ENCODE measurements around the gene AMER2. TPM values are rescaled to one million over a fixed set of nuclear protein-coding genes. Genes with fewer than 3 reads are reported as not detected.

The AMER2 gene
- total and polyA plus RNA-seq, 3 experiments from 2014 or later, result not detected

DNA sequence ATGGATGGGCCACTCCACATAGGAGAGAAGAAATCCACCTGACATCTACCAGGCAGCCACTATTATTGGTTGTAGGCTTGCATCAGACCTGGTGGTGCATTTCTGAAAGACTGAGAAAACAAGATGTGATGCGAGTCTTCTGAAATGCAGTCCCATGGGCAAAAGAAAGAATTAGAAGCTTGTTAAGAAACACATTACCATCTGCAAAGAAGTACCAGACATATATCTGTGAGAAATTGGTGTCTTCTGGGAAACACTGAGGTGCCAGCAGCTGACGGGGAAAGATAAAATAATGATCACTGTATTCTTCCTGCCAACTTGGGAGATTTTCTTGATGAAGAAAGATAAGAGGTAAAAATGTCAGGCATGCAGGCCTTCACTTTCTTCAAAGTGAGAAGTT, 14.4 kb downstream of the AMER2 start:
- Mint-ChIP-seq H3K4me1 (no peaks in the 10 kb centered on the region), H3K4me3 (no peak overlapping the region)
- POLR2A ChIA-PET, result no interaction called here

DNA sequence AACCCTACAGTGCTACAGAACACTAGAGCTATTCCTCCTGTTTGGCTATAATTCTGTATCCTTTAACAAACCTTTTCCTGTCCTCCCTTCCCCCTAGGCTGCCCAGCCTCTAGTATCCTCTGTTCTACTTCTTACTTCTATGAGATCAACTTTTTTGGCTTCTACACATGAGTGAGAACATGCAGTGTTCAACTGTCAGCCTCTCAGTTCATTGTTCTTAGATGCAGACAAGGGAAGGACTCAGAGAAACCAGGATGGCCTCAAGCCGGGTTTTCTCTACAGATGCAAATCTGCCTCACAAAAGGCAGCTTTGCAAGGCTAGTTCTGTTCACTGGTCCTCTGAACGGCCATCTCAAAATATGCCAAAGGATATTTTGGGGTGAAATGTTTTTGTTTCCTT, 18.4 kb downstream of the AMER2 start:
- no peaks in the 10 kb centered on the region for H3K36me3 ChIP-seq (ENCODE audit: insufficient read depth, low read length)
- no peak overlapping the region for H3K4me3 ChIP-seq (ENCODE audit: low read length)
- Mint-ChIP-seq H3K27ac (peak overlapping the region in 1 of 8 donors; percentile 6), H3K36me3 (no peaks in the 10 kb centered on the region), H3K27me3 (peaks cover 11 to 44% of the 10 kb centered on the region in 2 donors), H3K4me1 (no peaks in the 10 kb centered on the region), H3K9me3 (peaks cover 0 to 2% (median 0%) of the 10 kb centered on the region in 5 donors), H3K4me3 (no peak overlapping the region)
- ChIA-PET CTCF (no interaction called here), POLR2A (no interaction called here)
- H3K27me3 ChIP-seq (ENCODE audit: insufficient read depth, low read length, poor library complexity, severe bottlenecking), result no peaks in the 10 kb centered on the region
- H3K9me3 ChIP-seq (ENCODE audit: low read length), result no peaks in the 10 kb centered on the region
- no peaks in the 10 kb centered on the region for H3K4me1 ChIP-seq (ENCODE audit: insufficient read depth, low read length)
- no peak for DNase-seq
- H3K27ac ChIP-seq (ENCODE audit: low read depth, low read length), result no peak overlapping the region

More for the DNA sequence above, 14.4 kb downstream of the AMER2 start:
- CTCF ChIA-PET, result no interaction called here
- Histone ChIP-seq H3K9me3 (ENCODE audit: low read length) (no peaks in the 10 kb centered on the region), H3K27ac (ENCODE audit: low read depth, low read length) (no peak overlapping the region), H3K27me3 (ENCODE audit: insufficient read depth, low read length, poor library complexity, severe bottlenecking) (no peaks in the 10 kb centered on the region), H3K4me1 (ENCODE audit: insufficient read depth, low read length) (no peaks in the 10 kb centered on the region), H3K4me3 (ENCODE audit: low read length) (no peak overlapping the region), H3K36me3 (ENCODE audit: insufficient read depth, low read length) (no peaks in the 10 kb centered on the region)
- no peaks in the 10 kb centered on the region for H3K36me3 Mint-ChIP-seq
- H3K27me3 Mint-ChIP-seq, result peaks cover 5 to 37% of the 10 kb centered on the region in 2 donors
- no peaks in the 10 kb centered on the region for H3K9me3 Mint-ChIP-seq
- DNase-seq, result no peak
- H3K27ac Mint-ChIP-seq, result no peak overlapping the region

DNA sequence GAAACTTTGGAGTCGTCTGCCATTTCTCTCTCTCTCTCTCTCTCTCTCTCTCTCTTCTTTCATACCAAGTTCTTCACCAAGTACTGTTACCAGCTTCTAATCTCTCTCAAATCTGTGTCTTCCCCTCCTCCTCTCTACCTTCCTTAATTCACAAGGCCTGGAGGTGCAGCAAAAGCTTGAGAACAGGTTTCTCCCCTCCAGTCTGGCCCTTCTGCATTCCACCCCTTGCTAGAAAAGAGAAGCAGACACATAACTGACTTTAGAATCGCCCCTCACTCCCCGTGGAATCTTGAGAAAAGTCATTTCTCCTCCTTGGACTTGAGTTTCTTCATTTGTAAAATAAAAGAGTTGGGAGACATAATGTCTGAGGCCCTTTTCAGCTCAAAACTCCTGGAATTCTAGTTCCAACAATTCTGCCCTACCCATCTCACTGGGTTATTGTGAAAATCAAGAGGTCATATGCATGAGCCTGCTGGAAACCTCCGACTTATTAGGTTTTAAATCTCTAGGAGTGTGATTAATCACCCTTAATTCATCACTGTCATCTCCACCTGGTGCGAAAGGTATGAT, 20.4 kb downstream of the AMER2 start:
- POLR2A ChIA-PET, result no interaction called here
- Histone ChIP-seq H3K9me3 (ENCODE audit: low read length) (no peaks in the 10 kb centered on the region), H3K4me3 (ENCODE audit: low read length) (no peak overlapping the region), H3K36me3 (ENCODE audit: insufficient read depth, low read length) (no peaks in the 10 kb centered on the region), H3K27ac (ENCODE audit: low read depth, low read length) (no peak overlapping the region), H3K4me1 (ENCODE audit: insufficient read depth, low read length) (no peaks in the 10 kb centered on the region), H3K27me3 (ENCODE audit: insufficient read depth, low read length, poor library complexity, severe bottlenecking) (no peaks in the 10 kb centered on the region)
- no peak for DNase-seq
- Mint-ChIP-seq H3K9me3 (peaks cover 0 to 2% (median 0%) of the 10 kb centered on the region in 5 donors), H3K27ac (no peak overlapping the region), H3K36me3 (no peaks in the 10 kb centered on the region), H3K27me3 (peaks cover 14 to 42% of the 10 kb centered on the region in 2 donors), H3K4me1 (no peaks in the 10 kb centered on the region), H3K4me3 (no peak overlapping the region)
- CTCF ChIA-PET, result no interaction called here

DNA sequence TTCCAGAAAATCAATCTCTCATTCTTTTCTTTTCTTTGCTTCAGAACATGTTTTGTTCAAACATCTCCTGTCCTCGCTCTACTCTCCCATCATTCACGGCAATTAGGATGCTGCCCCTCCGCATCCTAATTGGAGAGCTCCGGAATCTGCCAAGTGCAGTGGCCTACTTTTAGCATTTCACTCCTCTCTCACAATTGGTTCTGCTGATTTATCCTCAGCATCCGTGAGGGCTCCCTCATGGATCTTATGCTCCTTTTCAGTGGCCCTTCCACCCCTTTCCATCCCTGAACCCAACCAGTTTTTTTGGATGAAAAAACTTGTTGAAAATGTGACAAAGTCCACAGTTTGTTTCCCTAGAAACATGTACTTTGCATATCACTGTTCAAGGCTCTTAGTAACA, 22.4 kb downstream of the AMER2 start:
- no peak overlapping the region for H3K4me3 Mint-ChIP-seq
- Histone ChIP-seq H3K4me1 (ENCODE audit: insufficient read depth, low read length) (no peaks in the 10 kb centered on the region), H3K9me3 (ENCODE audit: low read length) (no peaks in the 10 kb centered on the region), H3K4me3 (ENCODE audit: low read length) (no peak overlapping the region), H3K27me3 (ENCODE audit: insufficient read depth, low read length, poor library complexity, severe bottlenecking) (no peaks in the 10 kb centered on the region), H3K27ac (ENCODE audit: low read depth, low read length) (no peak overlapping the region), H3K36me3 (ENCODE audit: insufficient read depth, low read length) (no peaks in the 10 kb centered on the region)
- ChIA-PET CTCF (no interaction called here), POLR2A (no interaction called here)
- H3K27me3 Mint-ChIP-seq, result peaks cover 11 to 33% of the 10 kb centered on the region in 2 donors
- peaks cover 0 to 2% (median 0%) of the 10 kb centered on the region in 5 donors for H3K9me3 Mint-ChIP-seq
- no peaks in the 10 kb centered on the region for H3K36me3 Mint-ChIP-seq
- no peaks in the 10 kb centered on the region for H3K4me1 Mint-ChIP-seq
- H3K27ac Mint-ChIP-seq, result no peak overlapping the region
- no peak for DNase-seq

DNA sequence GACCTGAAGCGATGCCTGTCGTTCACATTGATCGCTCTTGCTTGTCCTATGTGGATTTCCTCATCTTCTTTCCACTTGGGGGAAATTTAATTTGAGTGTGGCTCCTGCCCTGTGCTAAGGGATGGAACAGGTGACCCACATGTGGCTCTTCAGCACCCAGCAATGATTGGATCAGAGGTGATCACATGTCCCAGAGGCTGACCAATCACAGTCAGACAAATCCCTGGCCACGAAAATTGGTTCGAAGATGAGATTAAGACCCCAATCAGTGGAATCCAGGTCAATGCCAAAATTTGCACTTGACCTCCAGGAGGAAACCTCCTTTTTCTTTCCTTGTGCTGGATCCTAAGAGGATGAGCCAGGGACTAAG, 23.7 kb downstream of the AMER2 start:
- ChIA-PET POLR2A (no interaction called here), CTCF (no interaction called here)
- no peak overlapping the region for H3K27ac ChIP-seq (ENCODE audit: low read depth, low read length)
- Mint-ChIP-seq H3K27ac (no peak overlapping the region), H3K27me3 (peaks cover 11 to 34% of the 10 kb centered on the region in 2 donors), H3K4me3 (no peak overlapping the region), H3K36me3 (no peaks in the 10 kb centered on the region), H3K4me1 (no peaks in the 10 kb centered on the region), H3K9me3 (peaks cover 0 to 2% (median 0%) of the 10 kb centered on the region in 5 donors)
- H3K4me1 ChIP-seq (ENCODE audit: insufficient read depth, low read length), result no peaks in the 10 kb centered on the region
- no peaks in the 10 kb centered on the region for H3K9me3 ChIP-seq (ENCODE audit: low read length)
- no peak overlapping the region for H3K4me3 ChIP-seq (ENCODE audit: low read length)
- no peaks in the 10 kb centered on the region for H3K27me3 ChIP-seq (ENCODE audit: insufficient read depth, low read length, poor library complexity, severe bottlenecking)
- no peak for DNase-seq
- H3K36me3 ChIP-seq (ENCODE audit: insufficient read depth, low read length), result no peaks in the 10 kb centered on the region

DNA sequence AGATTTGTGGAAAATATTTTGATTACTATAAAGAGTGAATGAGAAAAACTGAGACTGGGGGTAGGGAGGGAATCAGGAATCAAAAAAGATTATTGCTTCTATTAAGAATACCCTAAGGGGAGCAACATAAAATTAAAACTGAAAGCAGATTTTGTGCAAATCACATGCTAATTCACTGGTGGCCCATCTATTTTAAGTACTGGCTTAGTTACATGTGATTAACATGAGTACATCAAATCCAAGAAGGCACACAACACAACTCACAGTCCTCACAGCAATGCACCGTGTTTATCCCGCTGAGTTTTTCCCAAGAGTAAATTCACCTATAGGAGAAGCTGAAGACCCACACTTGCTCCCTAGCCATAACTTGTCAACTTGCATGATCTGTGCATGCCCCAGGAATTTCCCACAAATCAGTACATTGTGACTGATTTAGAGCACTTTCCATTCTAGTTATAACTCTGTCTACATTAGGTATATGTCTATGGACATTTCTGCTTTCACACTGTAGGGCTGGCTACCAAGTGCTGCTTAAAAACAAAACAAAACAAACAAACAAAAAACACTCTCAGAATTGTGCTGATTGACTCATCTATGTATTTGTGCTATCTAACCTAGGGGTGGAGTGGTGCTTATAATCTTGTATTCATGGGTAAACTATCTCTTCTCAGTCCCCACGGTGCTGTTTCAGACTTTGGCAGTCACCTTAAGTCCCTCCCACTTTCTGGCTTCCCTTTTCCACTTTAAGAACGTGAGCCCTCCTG, 24.3 kb downstream of the AMER2 start:
- DNase-seq, result no peak
- Histone ChIP-seq H3K36me3 (ENCODE audit: insufficient read depth, low read length) (no peaks in the 10 kb centered on the region), H3K27ac (ENCODE audit: low read depth, low read length) (no peak overlapping the region), H3K27me3 (ENCODE audit: insufficient read depth, low read length, poor library complexity, severe bottlenecking) (no peaks in the 10 kb centered on the region), H3K9me3 (ENCODE audit: low read length) (no peaks in the 10 kb centered on the region), H3K4me1 (ENCODE audit: insufficient read depth, low read length) (no peaks in the 10 kb centered on the region), H3K4me3 (ENCODE audit: low read length) (no peak overlapping the region)
- ChIA-PET POLR2A (no interaction called here), CTCF (no interaction called here)
- Mint-ChIP-seq H3K36me3 (no peaks in the 10 kb centered on the region), H3K27ac (no peak overlapping the region), H3K4me3 (no peak overlapping the region), H3K9me3 (peaks cover 0 to 2% (median 0%) of the 10 kb centered on the region in 5 donors), H3K27me3 (peaks cover 11 to 30% of the 10 kb centered on the region in 2 donors), H3K4me1 (no peaks in the 10 kb centered on the region)

DNA sequence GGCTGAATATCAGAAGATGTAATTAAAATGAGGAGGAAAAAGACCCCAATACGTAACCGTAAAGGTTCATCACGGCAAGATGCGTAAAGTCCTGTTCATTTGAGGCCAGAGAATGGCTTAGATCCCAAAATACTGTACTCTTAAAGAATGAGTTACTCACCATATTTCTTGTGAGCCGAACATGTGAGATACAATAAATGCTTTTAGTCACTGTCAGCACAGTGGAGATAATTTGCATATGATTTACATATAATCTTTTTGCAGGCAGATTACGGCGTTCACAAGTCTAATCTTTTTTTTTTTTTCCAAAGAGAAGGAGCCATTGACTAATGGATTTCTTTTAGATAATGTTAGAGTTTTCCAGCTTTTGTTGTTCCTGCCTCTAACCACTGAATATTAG, 28.4 kb downstream of the AMER2 start:
- ChIA-PET POLR2A (no interaction called here), CTCF (no interaction called here)
- H3K4me3 Mint-ChIP-seq, result no peak overlapping the region
- Histone ChIP-seq H3K36me3 (ENCODE audit: insufficient read depth, low read length) (no peaks in the 10 kb centered on the region), H3K4me1 (ENCODE audit: insufficient read depth, low read length) (no peaks in the 10 kb centered on the region), H3K9me3 (ENCODE audit: low read length) (no peaks in the 10 kb centered on the region), H3K27me3 (ENCODE audit: insufficient read depth, low read length, poor library complexity, severe bottlenecking) (no peaks in the 10 kb centered on the region), H3K27ac (ENCODE audit: low read depth, low read length) (no peak overlapping the region), H3K4me3 (ENCODE audit: low read length) (no peak overlapping the region)
- H3K4me1 Mint-ChIP-seq, result no peaks in the 10 kb centered on the region
- H3K9me3 Mint-ChIP-seq, result peaks cover 0 to 3% (median 0%) of the 10 kb centered on the region in 5 donors
- no peak for DNase-seq
- H3K27ac Mint-ChIP-seq, result no peak overlapping the region
- H3K27me3 Mint-ChIP-seq, result peaks cover 14 to 29% of the 10 kb centered on the region in 2 donors
- peaks cover 0 to 4% (median 0%) of the 10 kb centered on the region in 3 donors for H3K36me3 Mint-ChIP-seq

DNA sequence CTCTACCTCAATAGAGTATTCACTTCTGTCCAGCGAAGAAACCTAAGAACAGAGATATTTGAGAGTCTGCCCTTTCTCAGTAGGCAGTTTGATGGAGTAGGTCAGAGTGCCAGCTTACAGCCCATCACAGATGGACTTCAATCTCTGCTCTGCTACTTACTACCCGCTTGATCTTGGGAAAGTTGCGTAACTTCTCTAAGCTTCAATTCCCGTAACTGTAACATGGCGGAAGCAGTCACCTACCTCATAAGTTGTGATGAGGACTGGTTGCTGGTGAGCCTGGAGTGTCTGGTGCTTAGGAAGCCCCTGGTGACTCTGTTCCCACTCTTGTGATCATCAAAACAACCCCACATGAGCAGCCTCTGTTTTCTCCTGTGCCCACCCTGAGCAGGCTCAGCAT, 31.0 kb downstream of the AMER2 start:
- peaks cover 11 to 38% of the 10 kb centered on the region in 2 donors for H3K27me3 Mint-ChIP-seq
- H3K36me3 Mint-ChIP-seq, result peaks cover 0 to 4% (median 0%) of the 10 kb centered on the region in 3 donors
- ChIA-PET CTCF (no interaction called here), POLR2A (no interaction called here)
- H3K4me3 ChIP-seq (ENCODE audit: low read length), result no peak overlapping the region
- H3K4me1 ChIP-seq (ENCODE audit: insufficient read depth, low read length), result no peaks in the 10 kb centered on the region
- H3K27ac ChIP-seq (ENCODE audit: low read depth, low read length), result no peak overlapping the region
- H3K4me3 Mint-ChIP-seq, result no peak overlapping the region
- H3K9me3 Mint-ChIP-seq, result peaks cover 0 to 5% (median 0%) of the 10 kb centered on the region in 5 donors
- H3K27me3 ChIP-seq (ENCODE audit: insufficient read depth, low read length, poor library complexity, severe bottlenecking), result no peaks in the 10 kb centered on the region
- no peak overlapping the region for H3K27ac Mint-ChIP-seq
- DNase-seq, result no peak
- H3K36me3 ChIP-seq (ENCODE audit: insufficient read depth, low read length), result no peaks in the 10 kb centered on the region
- no peaks in the 10 kb centered on the region for H3K9me3 ChIP-seq (ENCODE audit: low read length)
- no peaks in the 10 kb centered on the region for H3K4me1 Mint-ChIP-seq
